K562 (cell line): ENCODE data around the gene MTRF1L. TPM values are rescaled to one million over a fixed set of nuclear protein-coding genes. Genes with fewer than 3 reads are reported as not detected.

Experiments used
- CHD1 ChIP-seq: fragments of 200-600 bp; sonication (generic); IDR thresholded peaks from one replicate; pipeline ENCODE4 v1.6.1; 2012; ENCODE audit warnings: mild to moderate bottlenecking, moderate library complexity, low read length, inconsistent platforms
- CREM ChIP-seq: IDR thresholded peaks from 2 replicates; pipeline ENCODE4 v1.6.1; 2014; ENCODE audit warnings: antibody characterized with exemption, low read depth
- FIP1L1 ChIP-seq: fragments of 200-400 bp; formaldehyde crosslinking; IDR thresholded peaks from 2 replicates; pipeline ENCODE4 v1.6.1; 2018; ENCODE audit warnings: mild to moderate bottlenecking, low read depth, low read length; ENCODE audit not compliant: poor library complexity, severe bottlenecking
- FOXM1 ChIP-seq, 2 experiments: fragments of 450-650 bp in 1 of 2; sonication (generic) in 1 of 2; formaldehyde crosslinking in 1 of 2; IDR thresholded peaks; 2 replicates each; pipeline versions ENCODE4 v1.6.1 to v1.9.0; 2017 to 2022; ENCODE audit warnings: low read depth in 2 of 2, mild to moderate bottlenecking in 2 of 2, missing genetic modification reagents in 1 of 2, moderate library complexity in 1 of 2
- GABPA ChIP-seq: fragments of 200-800 bp; sonication (Bioruptor generic); conservative IDR thresholded peaks from 2 replicates; pipeline ENCODE4 v1.6.1; 2016; ENCODE audit warnings: low read depth, missing genetic modification characterization, missing compliant biosample characterization
- HCFC1 ChIP-seq: IDR thresholded peaks from 2 replicates; pipeline ENCODE4 v1.6.1; 2012; ENCODE audit warnings: low read depth, low read length, improper control_type of control experiment
- HDAC6 ChIP-seq: IDR thresholded peaks from 2 replicates; pipeline ENCODE4 v1.6.1; 2012; ENCODE audit warnings: low read depth, mild to moderate bottlenecking, control low read depth, inconsistent platforms, low read length, moderate library complexity
- LEF1 ChIP-seq: fragments of 450-650 bp; IDR thresholded peaks from 2 replicates; pipeline ENCODE4 v1.6.1; 2016; ENCODE audit warnings: mild to moderate bottlenecking
- MEIS2 ChIP-seq: fragments of 450-650 bp; IDR thresholded peaks from 2 replicates; pipeline ENCODE4 v1.6.1; 2014; ENCODE audit warnings: mild to moderate bottlenecking; ENCODE audit not compliant: partially characterized antibody
- NFE2 ChIP-seq: IDR thresholded peaks from 2 replicates; pipeline ENCODE4 v1.6.1; 2014; ENCODE audit warnings: antibody characterized with exemption, low read depth
- PCBP1 ChIP-seq: fragments of 200-400 bp; formaldehyde crosslinking; IDR thresholded peaks from 2 replicates; pipeline ENCODE4 v1.6.1; 2018; ENCODE audit warnings: mild to moderate bottlenecking, low read depth, low read length; ENCODE audit not compliant: poor library complexity, severe bottlenecking
- PHB ChIP-seq: fragments of 250-450 bp; sonication (Bioruptor Pico); IDR thresholded peaks from 2 replicates; pipeline ENCODE4 v1.5.0; 2021
- PURB ChIP-seq: sonication (generic); formaldehyde crosslinking; IDR thresholded peaks from 2 replicates; pipeline ENCODE4 v1.9.0; 2021; ENCODE audit warnings: low read depth, mild to moderate bottlenecking, missing genetic modification reagents
- RFX1 ChIP-seq: fragments of 450-650 bp; IDR thresholded peaks from 2 replicates; pipeline ENCODE4 v1.6.1; 2016; ENCODE audit warnings: mild to moderate bottlenecking, moderate library complexity
- THRAP3 ChIP-seq: fragments of 450-650 bp; IDR thresholded peaks from 2 replicates; pipeline ENCODE4 v1.6.1; 2016; ENCODE audit warnings: mild to moderate bottlenecking, inconsistent platforms, borderline replicate concordance
- TSC22D4 ChIP-seq: fragments of 450-650 bp; IDR thresholded peaks from 2 replicates; pipeline ENCODE4 v1.6.1; 2016; ENCODE audit warnings: missing genetic modification characterization, missing biosample characterization, control low read depth
- XRCC4 ChIP-seq: IDR thresholded peaks from one replicate; pipeline ENCODE4 v1.6.1; 2011; ENCODE audit not compliant: insufficient read depth, insufficient read length; ENCODE audit errors: extremely low read depth
- ZNF609 ChIP-seq: sonication (generic); formaldehyde crosslinking; IDR thresholded peaks from 2 replicates; pipeline ENCODE4 v1.8.1; 2023; ENCODE audit warnings: missing genetic modification reagents, mild to moderate bottlenecking, borderline replicate concordance
- ZNF785 ChIP-seq: fragments of 250-450 bp; sonication (Bioruptor Pico); IDR thresholded peaks from 2 replicates; pipeline ENCODE4 v1.4.0; 2020; ENCODE audit warnings: mild to moderate bottlenecking
- ZSCAN29 ChIP-seq: fragments of 450-650 bp; IDR thresholded peaks from 2 replicates; pipeline ENCODE4 v1.6.1; 2017
- ZSCAN32 ChIP-seq: fragments of 450-650 bp; formaldehyde crosslinking; IDR thresholded peaks from 2 replicates; pipeline ENCODE4 v1.4.0; 2020; ENCODE audit warnings: mild to moderate bottlenecking, moderate library complexity
- polyA plus RNA-seq, 8 experiments: library from polyadenylated mRNA; depleted of rRNA in 4 of 8; stranded (reverse) in 5 of 8; unstranded in 3 of 8; fragments of >200 nt; fragmentation: Nextera tagmentation in 2 of 8; fragmentation: Illumina TruSeq in 1 of 8; extraction: Ambion mirVana in 2 of 8; extraction: Trizol in 1 of 8; gene quantifications; 2 replicates each; pipeline versions ENCODE4 v1.2.1 to v1.2.3, GENCODE V29; 2011 to 2014; ENCODE audit warnings: inconsistent platforms in 1 of 8, missing spikeins in 1 of 8
- total RNA-seq, 7 experiments: library from RNA; depleted of rRNA in 6 of 7; stranded (reverse); fragments of >200 nt in 6 of 7; fragmentation: Illumina TruSeq in 2 of 7; extraction: Trizol in 2 of 7; gene quantifications; 2 replicates each; pipeline versions ENCODE4 v1.2.1 to v1.2.3, GENCODE V29; 2011 to 2021; ENCODE audit warnings: low replicate concordance in 1 of 7
- TF ChIP-seq, protein P1 (sequence below): sonication (generic); formaldehyde crosslinking; IDR thresholded peaks from 2 replicates; pipeline ENCODE4 v1.9.0; 2022; ENCODE audit warnings: mild to moderate bottlenecking, missing genetic modification reagents
- TF ChIP-seq, protein P2 (sequence below): fragments of 250-450 bp; sonication (Bioruptor Pico); IDR thresholded peaks from 2 replicates; pipeline ENCODE4 v1.4.0; 2020

The MTRF1L gene
- total and polyA plus RNA-seq, 9 of the 15 experiments (the other 6 are each of a cell fraction or from before 2014, with no cell fraction given): 10.7 to 34.0 (median 30.2) TPM

DNA sequence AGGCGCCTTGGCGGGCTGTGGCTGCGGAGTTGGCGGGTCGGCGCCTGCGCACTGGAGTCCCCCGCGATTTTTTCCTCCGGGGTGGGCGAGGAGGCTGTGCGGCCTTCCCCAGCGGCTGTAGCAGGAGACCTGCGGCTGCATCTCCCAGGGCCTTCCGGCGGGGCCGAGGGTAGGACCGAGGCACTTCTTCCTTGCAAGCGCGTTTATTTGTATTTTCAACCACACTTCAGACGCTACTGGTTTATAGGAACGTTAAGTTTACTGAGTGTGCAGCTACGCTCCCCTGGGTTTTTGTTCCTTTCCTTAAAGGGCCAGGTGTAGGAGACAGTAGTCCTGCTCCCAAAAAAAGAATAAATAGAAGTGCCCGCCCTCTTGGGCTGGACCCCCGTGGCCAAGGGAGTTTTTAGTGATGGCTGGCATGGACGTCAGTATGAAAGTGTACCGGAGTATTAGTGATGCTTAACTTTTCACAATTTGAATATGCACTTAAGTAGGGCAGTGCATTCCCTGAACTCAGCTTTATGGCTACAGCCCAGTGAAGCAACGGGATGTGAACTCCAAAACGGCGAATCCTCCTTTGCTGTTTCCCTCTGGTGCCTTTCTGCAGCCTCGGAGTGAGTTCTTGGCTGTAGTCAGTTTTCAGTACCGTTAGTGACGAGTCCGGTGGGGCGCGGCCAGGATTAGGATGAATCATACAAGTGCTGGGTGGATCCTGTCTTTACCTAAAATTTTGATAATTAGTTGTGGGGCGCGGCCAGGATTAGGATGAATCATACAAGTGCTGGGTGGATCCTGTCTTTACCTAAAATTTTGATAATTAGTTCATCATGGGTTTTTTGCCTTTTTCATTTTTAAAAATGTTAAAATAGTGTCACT is 18.6 kb downstream of the MTRF1L start (continued):
- no peak for TF ChIP-seq TSC22D4 (tag)
- TF ChIP-seq GABPA: peak; percentile 68
- peak; percentile 20; the same call in 1 of the 2 replicates for TF ChIP-seq HCFC1
- TF ChIP-seq PHB (CRISPR knock-in tag): no peak
- TF ChIP-seq LEF1: 0 out of 2 replicates have a peak, but pooled peaks have one; percentile 24
- TF ChIP-seq NFE2: 0 out of 2 replicates have a peak, but pooled peaks have one; percentile 12
- peak; percentile 96 for TF ChIP-seq MEIS2
- TF ChIP-seq CHD1: peak; percentile 63
- TF ChIP-seq PURB (CRISPR knock-in tag): no peak
- no peak for TF ChIP-seq ZNF609
- no peak for TF ChIP-seq HDAC6
- TF ChIP-seq XRCC4: no peak
- TF ChIP-seq, protein P1, sequence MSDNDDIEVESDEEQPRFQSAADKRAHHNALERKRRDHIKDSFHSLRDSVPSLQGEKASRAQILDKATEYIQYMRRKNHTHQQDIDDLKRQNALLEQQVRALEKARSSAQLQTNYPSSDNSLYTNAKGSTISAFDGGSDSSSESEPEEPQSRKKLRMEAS (CRISPR knock-in tag): no peak
- TF ChIP-seq CREM: peak; percentile 80
- TF ChIP-seq PCBP1: no peak
- peak; percentile 35; the same call in 1 of the 2 replicates for TF ChIP-seq FOXM1 (IDR thresholded peaks at IDR 0.05; ENCODE audit: low read depth)
- TF ChIP-seq FOXM1 (CRISPR knock-in tag; IDR thresholded peaks at IDR 0.05; ENCODE audit: low read depth): 0 out of 2 replicates have a peak, but pooled peaks have one; percentile 17
- no peak; the same call in none of the 2 replicates for TF ChIP-seq ZSCAN29
- no peak for TF ChIP-seq ZNF785 (CRISPR knock-in tag)
- TF ChIP-seq RFX1: no peak
- no peak for TF ChIP-seq ZSCAN32 (CRISPR knock-in tag)
- TF ChIP-seq THRAP3: 0 out of 2 replicates have a peak, but pooled peaks have one; percentile 25
- TF ChIP-seq, protein P2, sequence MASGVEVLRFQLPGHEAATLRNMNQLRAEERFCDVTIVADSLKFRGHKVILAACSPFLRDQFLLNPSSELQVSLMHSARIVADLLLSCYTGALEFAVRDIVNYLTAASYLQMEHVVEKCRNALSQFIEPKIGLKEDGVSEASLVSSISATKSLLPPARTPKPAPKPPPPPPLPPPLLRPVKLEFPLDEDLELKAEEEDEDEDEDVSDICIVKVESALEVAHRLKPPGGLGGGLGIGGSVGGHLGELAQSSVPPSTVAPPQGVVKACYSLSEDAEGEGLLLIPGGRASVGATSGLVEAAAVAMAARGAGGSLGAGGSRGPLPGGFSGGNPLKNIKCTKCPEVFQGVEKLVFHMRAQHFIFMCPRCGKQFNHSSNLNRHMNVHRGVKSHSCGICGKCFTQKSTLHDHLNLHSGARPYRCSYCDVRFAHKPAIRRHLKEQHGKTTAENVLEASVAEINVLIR (CRISPR knock-in tag): no peak
- no peak for TF ChIP-seq FIP1L1
